ENCODE measurements around the gene KDM5B.

KDM5B gene

DNA sequence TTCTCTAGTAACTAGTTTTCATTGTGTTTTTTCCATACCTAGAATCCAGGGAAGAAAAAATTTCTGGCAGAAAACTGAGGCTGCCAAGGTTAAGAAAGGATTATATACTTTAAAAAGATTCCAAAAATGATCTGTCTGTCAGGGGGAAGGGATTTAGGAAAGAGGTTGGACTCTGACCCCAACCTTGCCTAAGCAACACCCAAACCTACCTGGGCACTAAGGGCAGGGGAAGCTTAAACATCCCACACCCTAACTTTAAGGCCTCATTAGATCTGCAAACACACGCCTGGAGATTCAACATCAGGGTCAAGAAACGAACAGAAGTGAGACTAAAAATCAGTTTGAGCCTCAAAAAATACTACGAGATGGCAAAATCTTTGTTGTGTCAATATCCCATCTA is 19.4 kb downstream of the KDM5B start:
- H3K27ac ChIP-seq: no peak overlapping the region
- ChIA-PET POLR2A (ENCODE audit: low non-redundant PET) (no interaction called here), CTCF (interaction anchor here (0.7 to 1.0 kb wide), 3 partner anchors 19 to 87 kb away, joined by 3 to 6 read pairs (median 3); no protein-coding TSS in a partner anchor)
- DNase-seq (ENCODE audit: low spot score): no peak
- TF ChIP-seq, protein P1, sequence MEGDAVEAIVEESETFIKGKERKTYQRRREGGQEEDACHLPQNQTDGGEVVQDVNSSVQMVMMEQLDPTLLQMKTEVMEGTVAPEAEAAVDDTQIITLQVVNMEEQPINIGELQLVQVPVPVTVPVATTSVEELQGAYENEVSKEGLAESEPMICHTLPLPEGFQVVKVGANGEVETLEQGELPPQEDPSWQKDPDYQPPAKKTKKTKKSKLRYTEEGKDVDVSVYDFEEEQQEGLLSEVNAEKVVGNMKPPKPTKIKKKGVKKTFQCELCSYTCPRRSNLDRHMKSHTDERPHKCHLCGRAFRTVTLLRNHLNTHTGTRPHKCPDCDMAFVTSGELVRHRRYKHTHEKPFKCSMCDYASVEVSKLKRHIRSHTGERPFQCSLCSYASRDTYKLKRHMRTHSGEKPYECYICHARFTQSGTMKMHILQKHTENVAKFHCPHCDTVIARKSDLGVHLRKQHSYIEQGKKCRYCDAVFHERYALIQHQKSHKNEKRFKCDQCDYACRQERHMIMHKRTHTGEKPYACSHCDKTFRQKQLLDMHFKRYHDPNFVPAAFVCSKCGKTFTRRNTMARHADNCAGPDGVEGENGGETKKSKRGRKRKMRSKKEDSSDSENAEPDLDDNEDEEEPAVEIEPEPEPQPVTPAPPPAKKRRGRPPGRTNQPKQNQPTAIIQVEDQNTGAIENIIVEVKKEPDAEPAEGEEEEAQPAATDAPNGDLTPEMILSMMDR (conservative IDR thresholded peaks at IDR 0.05; ENCODE audit: low read depth): no peak

GRCh38 chr1:202786804-202787203 is 21.4 kb downstream of the KDM5B start:
- POLR2A ChIA-PET (ENCODE audit: low non-redundant PET): interaction anchor here (0.6 kb wide), 1 partner anchor 34 kb away, joined by 3 read pairs; no protein-coding TSS in a partner anchor
- CTCF ChIA-PET: no interaction called here
- TF ChIP-seq, protein P1 (conservative IDR thresholded peaks at IDR 0.05; ENCODE audit: low read depth): no peak
- H3K27ac ChIP-seq: no peak overlapping the region
- DNase-seq (ENCODE audit: low spot score): no peak

DNA sequence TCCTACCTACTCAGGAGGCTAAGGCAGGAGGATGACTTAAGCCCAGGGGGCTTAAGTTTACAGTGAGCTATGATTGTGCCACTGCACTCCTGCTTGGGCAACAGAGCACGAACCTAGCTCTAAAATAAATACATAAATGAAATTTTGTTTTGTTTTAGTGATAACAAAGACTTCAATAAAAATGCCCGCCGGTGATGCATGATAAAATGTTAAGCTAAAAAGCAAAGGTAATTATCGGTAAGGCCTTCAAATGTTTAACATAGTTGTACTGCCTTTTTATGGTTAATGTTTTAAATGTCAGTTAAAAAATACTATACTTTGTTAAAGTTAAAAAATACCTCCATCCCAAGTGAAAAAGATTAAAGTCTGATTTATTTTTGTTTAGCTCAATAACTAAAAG is 27.0 kb downstream of the KDM5B start:
- ChIA-PET CTCF (interaction anchor here (1.1 to 1.2 kb wide), 2 partner anchors 20 to 71 kb away, joined by 3 to 4 read pairs; no protein-coding TSS in a partner anchor), POLR2A (ENCODE audit: low non-redundant PET) (interaction anchor here (0.6 kb wide), 1 partner anchor 231 kb away, joined by 4 read pairs; no protein-coding TSS in a partner anchor)
- TF ChIP-seq, protein P1 (conservative IDR thresholded peaks at IDR 0.05; ENCODE audit: low read depth): no peak

GRCh38 chr1:202770135-202770534 is 38.1 kb downstream of the KDM5B start:
- DNase-seq (ENCODE audit: low spot score): no peak
- ChIA-PET POLR2A (ENCODE audit: low non-redundant PET) (interaction anchor here (0.6 kb wide), 1 partner anchor 57 kb away, joined by 4 read pairs; no protein-coding TSS in a partner anchor), CTCF (interaction anchor here (1.0 kb wide), 1 partner anchor 19 kb away, joined by 3 read pairs; no protein-coding TSS in a partner anchor)
- no peak overlapping the region for H3K27ac ChIP-seq
- TF ChIP-seq, protein P1 (conservative IDR thresholded peaks at IDR 0.05; ENCODE audit: low read depth): no peak

More for the DNA sequence above, 27.0 kb downstream of the KDM5B start:
- H3K27ac ChIP-seq: no peak overlapping the region
- DNase-seq (ENCODE audit: low spot score): no peak

- no peak overlapping the region for H3K27ac ChIP-seq
- TF ChIP-seq, protein P1 (conservative IDR thresholded peaks at IDR 0.05; ENCODE audit: low read depth): no peak
- ChIA-PET POLR2A (ENCODE audit: low non-redundant PET) (no interaction called here), CTCF (no interaction called here)
- DNase-seq (ENCODE audit: low spot score): no peak
Measured at GRCh38 chr1:202765721-202766120, 42.5 kb downstream of the KDM5B start.

DNA sequence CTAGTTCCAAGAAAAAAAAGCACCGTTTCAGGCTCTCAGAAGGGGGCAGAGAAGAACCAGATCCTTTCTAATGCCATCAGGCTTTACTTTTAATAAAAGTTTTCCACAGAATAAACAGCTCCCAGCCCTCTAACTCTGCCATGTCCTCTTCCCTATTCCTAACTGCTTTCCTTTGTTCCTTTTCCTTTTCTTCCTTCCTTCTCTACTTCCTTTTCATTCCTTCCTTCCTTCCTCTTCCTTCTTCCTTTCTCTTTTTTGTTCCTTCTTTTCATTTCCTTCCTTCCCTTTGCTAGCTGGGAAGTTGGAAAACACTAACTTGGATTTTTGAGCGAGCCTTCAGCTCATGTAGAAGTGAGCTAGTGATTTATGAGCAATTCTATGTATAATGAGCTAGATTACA is 46.2 kb downstream of the KDM5B start:
- CTCF ChIA-PET: interaction anchor here (0.8 to 1.9 kb wide), 2 partner anchors 11 to 19 kb away, joined by 3 to 4 read pairs; no protein-coding TSS in a partner anchor
- TF ChIP-seq, protein P1 (conservative IDR thresholded peaks at IDR 0.05; ENCODE audit: low read depth): no peak
- no peak for DNase-seq (ENCODE audit: low spot score)
- POLR2A ChIA-PET (ENCODE audit: low non-redundant PET): no interaction called here
- no peak overlapping the region for H3K27ac ChIP-seq
